H9 (cell line): Measurements from ENCODE around the gene INAFM1. TPM values are rescaled to one million over a fixed set of nuclear protein-coding genes. Genes with fewer than 3 reads are reported as not detected.

Source experiments
- DNase-seq: peaks from one replicate; pipeline ENCODE4 v3.0.0-alpha.2; 2017
- H2AFZ ChIP-seq: one replicate; pipeline ENCODE4 v1.6.1; 2013; ENCODE audit warnings: mild to moderate bottlenecking, low read length, control low read depth, moderate library complexity
- H2AK5ac ChIP-seq: 2 replicates; pipeline ENCODE4 v1.6.1; 2013; ENCODE audit warnings: low read length, control low read depth, mixed read lengths; ENCODE audit not compliant: insufficient read length
- H2BK120ac ChIP-seq: one replicate; pipeline ENCODE4 v1.6.1; 2013; ENCODE audit warnings: low read depth, mild to moderate bottlenecking, low read length, control low read depth, inconsistent platforms; ENCODE audit not compliant: poor library complexity, severe bottlenecking
- H2BK12ac ChIP-seq: 2 replicates; pipeline ENCODE4 v1.6.1; 2013; ENCODE audit warnings: low read length, control low read depth, mixed read lengths, low read depth; ENCODE audit not compliant: insufficient read length
- H2BK15ac ChIP-seq: 2 replicates; pipeline ENCODE4 v1.6.1; 2013; ENCODE audit warnings: low read depth, low read length, control low read depth
- H2BK20ac ChIP-seq: one replicate; pipeline ENCODE4 v1.6.1; 2013; ENCODE audit warnings: low read depth, mild to moderate bottlenecking, low read length, control low read depth, inconsistent platforms; ENCODE audit not compliant: poor library complexity, severe bottlenecking
- H2BK5ac ChIP-seq: 2 replicates; pipeline ENCODE4 v1.6.1; 2013; ENCODE audit warnings: low read length, control low read depth, mixed read lengths; ENCODE audit not compliant: insufficient read length
- H3K14ac ChIP-seq: 2 replicates; pipeline ENCODE4 v1.6.1; 2013; ENCODE audit warnings: low read length, control low read depth; ENCODE audit not compliant: insufficient read depth
- H3K18ac ChIP-seq: 2 replicates; pipeline ENCODE4 v1.6.1; 2013; ENCODE audit warnings: low read depth, mild to moderate bottlenecking, mixed read lengths, low read length, control low read depth; ENCODE audit not compliant: insufficient read length
- H3K23ac ChIP-seq: 2 replicates; pipeline ENCODE4 v1.6.1; 2013; ENCODE audit warnings: low read length, control low read depth, mixed read lengths, low read depth; ENCODE audit not compliant: insufficient read length
- H3K23me2 ChIP-seq: 2 replicates; pipeline ENCODE4 v1.6.1; 2013; ENCODE audit warnings: low read depth, mild to moderate bottlenecking, mixed read lengths, low read length, control low read depth; ENCODE audit not compliant: insufficient read length, poor library complexity, severe bottlenecking
- H3K27ac ChIP-seq: 2 replicates; pipeline ENCODE4 v1.5.1; 2013; ENCODE audit warnings: low read length, control low read depth, mixed read lengths, low read depth; ENCODE audit not compliant: insufficient read length
- H3K27me3 ChIP-seq: 2 replicates; pipeline ENCODE4 v1.6.1; 2013; ENCODE audit warnings: low read length, control low read depth, inconsistent platforms; ENCODE audit not compliant: insufficient read depth
- H3K4ac ChIP-seq: 2 replicates; pipeline ENCODE4 v1.6.1; 2013; ENCODE audit warnings: low read depth, mild to moderate bottlenecking, control low read depth, inconsistent platforms, low read length, moderate library complexity
- H3K4me1 ChIP-seq: 2 replicates; pipeline ENCODE4 v1.6.1; 2013; ENCODE audit warnings: low read length, control low read depth, inconsistent platforms; ENCODE audit not compliant: insufficient read depth
- H3K4me2 ChIP-seq: 2 replicates; pipeline ENCODE4 v1.6.1; 2013; ENCODE audit warnings: low read length, control low read depth, mixed read lengths; ENCODE audit not compliant: insufficient read length, insufficient read depth
- H3K56ac ChIP-seq: 2 replicates; pipeline ENCODE4 v1.6.1; 2013; ENCODE audit warnings: low read depth, mild to moderate bottlenecking, mixed read lengths, low read length, control low read depth; ENCODE audit not compliant: insufficient read length
- H3K79me1 ChIP-seq: 2 replicates; pipeline ENCODE4 v1.6.1; 2013; ENCODE audit warnings: low read depth, mild to moderate bottlenecking, moderate library complexity, low read length, control low read depth, inconsistent platforms; ENCODE audit not compliant: insufficient read depth, poor library complexity, severe bottlenecking
- H3K79me2 ChIP-seq: 2 replicates; pipeline ENCODE4 v1.6.1; 2013; ENCODE audit warnings: low read length, control low read depth, inconsistent platforms; ENCODE audit not compliant: insufficient read depth
- H3K9ac ChIP-seq: 2 replicates; pipeline ENCODE4 v1.6.1; 2013; ENCODE audit warnings: low read length, control low read depth, mixed read lengths; ENCODE audit not compliant: insufficient read length; ENCODE audit errors: extremely low read depth
- H3K9me3 ChIP-seq: one replicate; pipeline ENCODE4 v1.6.1; 2013; ENCODE audit warnings: low read depth, low read length, inconsistent platforms; ENCODE audit not compliant: control insufficient read depth
- H3T11ph ChIP-seq: one replicate; pipeline ENCODE4 v1.6.1; 2013; ENCODE audit warnings: mild to moderate bottlenecking, low read length, control low read depth, inconsistent platforms
- H4K20me1 ChIP-seq: one replicate; pipeline ENCODE4 v1.6.1; 2013; ENCODE audit not compliant: control insufficient read depth, insufficient read length, insufficient read depth
- H4K5ac ChIP-seq: 2 replicates; pipeline ENCODE4 v1.6.1; 2013; ENCODE audit warnings: low read depth, mild to moderate bottlenecking, mixed read lengths, low read length, control low read depth; ENCODE audit not compliant: insufficient read length
- H4K8ac ChIP-seq: replicated peaks from 2 replicates; pipeline ENCODE4 v1.6.1; 2013; ENCODE audit warnings: low read length, control low read depth, mixed read lengths, low read depth; ENCODE audit not compliant: insufficient read length
- H4K91ac ChIP-seq: 2 replicates; pipeline ENCODE4 v1.6.1; 2013; ENCODE audit warnings: low read depth, mild to moderate bottlenecking, moderate library complexity, mixed read lengths, low read length, control low read depth; ENCODE audit not compliant: insufficient read length
- H3K27ac Mint-ChIP-seq, 3 experiments: 2 replicates in 2 of 3; 3 replicates in 1 of 3; pipeline ENCODE4 v1.8.0; 2020 to 2021; ENCODE audit warnings: mixed read lengths in 3 of 3, mild to moderate bottlenecking in 1 of 3, moderate library complexity in 1 of 3
- H3K27me3 Mint-ChIP-seq: 2 replicates; pipeline ENCODE4 v1.8.0; 2021; ENCODE audit warnings: low read depth, mild to moderate bottlenecking, moderate library complexity, mixed read lengths
- H3K36me3 Mint-ChIP-seq, 3 experiments: 2 replicates in 2 of 3; 3 replicates in 1 of 3; pipeline ENCODE4 v1.8.0; 2020 to 2021; ENCODE audit warnings: low read depth in 3 of 3, mixed read lengths in 3 of 3; ENCODE audit not compliant: insufficient read depth in 1 of 3
- H3K4me1 Mint-ChIP-seq, 2 experiments: 2 replicates each; pipeline ENCODE4 v1.8.0; 2020; ENCODE audit warnings: mixed read lengths in 2 of 2
- H3K4me3 Mint-ChIP-seq, 2 experiments: 2 replicates in 1 of 2; 3 replicates in 1 of 2; pipeline ENCODE4 v1.8.0; 2020 to 2021; ENCODE audit warnings: mild to moderate bottlenecking in 2 of 2, mixed read lengths in 2 of 2, moderate library complexity in 1 of 2
- H3K9me3 Mint-ChIP-seq, 2 experiments: 2 replicates in 1 of 2; 3 replicates in 1 of 2; pipeline ENCODE4 v1.8.0; 2020; ENCODE audit warnings: mild to moderate bottlenecking in 2 of 2, mixed read lengths in 2 of 2, moderate library complexity in 1 of 2
- CTCF ChIP-seq: fragments of 200-600 bp; sonication (generic); conservative IDR thresholded peaks from 3 replicates; pipeline ENCODE4 v1.8.0; 2021; ENCODE audit warnings: antibody characterized with exemption, mild to moderate bottlenecking
- WGBS: extraction: QIAGEN DNeasy Blood & Tissue Kit; methylation state at CpG from one replicate; pipeline ENCODE4 v1.1.7; 2013; ENCODE audit warnings: missing lambda C conversion rate, low lambda C conversion rate, mixed read lengths; ENCODE audit not compliant: insufficient read length; ENCODE audit errors: extremely low coverage; 5-methylcytosine and 5-hydroxymethylcytosine counted together
- total RNA-seq: library from RNA; stranded (reverse); gene quantifications from 2 replicates; pipeline ENCODE4 v1.2.1, GENCODE V29; 2021

The INAFM1 gene
- total RNA-seq, 1 experiment from 2014 or later = 8.5 TPM

GRCh38 chr19:47255879-47256692 is 18.6 kb upstream of the INAFM1 start, which contains the start of gene CCDC9:
Gene CCDC9, plus strand, starts transcription at chr19:47256525. Its CDS starts 1,876 bp downstream, at chr19:47258401.
- Mint-ChIP-seq H3K9me3 (no peaks in the 10 kb centered on the region), H3K27ac (peak within 1 kb of the TSS; percentile 96 to 99 (median 99)), H3K4me3 (peak within 1 kb of the TSS; percentile 86 to 89), H3K36me3 (peaks cover 27 to 33% (median 33%) of the 10 kb centered on the region in 3 experiments; a peak in 6 of 7 replicates), H3K27me3 (peaks cover 4% of the 10 kb centered on the region; the same call in 1 of the 2 replicates), H3K4me1 (peaks cover 12 to 21% of the 10 kb centered on the region in 2 experiments)
- Histone ChIP-seq H3K23ac (no peak within 1 kb of the TSS), H2AFZ (peak within 1 kb of the TSS; percentile 4), H4K91ac (no peak within 1 kb of the TSS), H3K9ac (peak within 1 kb of the TSS; percentile 79), H3K23me2 (peaks cover 12% of the 10 kb centered on the region), H3K56ac (no peak within 1 kb of the TSS), H2BK12ac (peak within 1 kb of the TSS; percentile 3), H2AK5ac (no peak within 1 kb of the TSS), H4K20me1 (no peaks in the 10 kb centered on the region), H2BK120ac (no peak within 1 kb of the TSS), H2BK15ac (no peak within 1 kb of the TSS), H3K18ac (peak within 1 kb of the TSS; percentile 74), H3K4ac (no peak within 1 kb of the TSS; the same call in 1 of the 2 replicates), H3K27me3 (no peaks in the 10 kb centered on the region), H3K4me1 (no peaks in the 10 kb centered on the region), H2BK20ac (no peak within 1 kb of the TSS), H3T11ph (no peak within 1 kb of the TSS), H3K9me3 (no peaks in the 10 kb centered on the region), H2BK5ac (no peak within 1 kb of the TSS), H3K79me2 (no peaks in the 10 kb centered on the region), H4K8ac (no peak within 1 kb of the TSS), H3K4me2 (peak within 1 kb of the TSS; percentile 98), H3K79me1 (no peaks in the 10 kb centered on the region), H3K14ac (peak within 1 kb of the TSS; percentile 7; the same call in 1 of the 2 replicates), H3K27ac (no peak within 1 kb of the TSS), H4K5ac (no peak within 1 kb of the TSS)
- peak; percentile 99 for DNase-seq
- WGBS = no CpG with 5 or more reads among the region's 60 CpGs
- TF ChIP-seq CTCF = no peak
